RWPE1 (cell line): Measurements from ENCODE around the gene PKIB.

Source experiments
- CTCF ChIA-PET: fragments of 350-600 bp; sonication (Branson Sonifier 250); formaldehyde crosslinking; extraction: SDS; loops from one replicate; lab custom pipeline; 2021; lab: Yijun Ruan, JAX
- POLR2A ChIA-PET: fragments of 400-600 bp; formaldehyde crosslinking; extraction: SDS; loops from one replicate; lab custom pipeline; 2020; ENCODE audit warnings: antibody characterized with exemption; ENCODE audit not compliant: low non-redundant PET; lab: Yijun Ruan, JAX
- DNase-seq: peaks from one replicate; pipeline ENCODE4 v3.0.0; 2012; ENCODE audit warnings: low spot score
- H3K27ac ChIP-seq: fragments of 450-650 bp; 2 replicates; pipeline ENCODE4 v1.5.1; 2017
- TF ChIP-seq, protein P1 (sequence below): fragments of 450-650 bp; conservative IDR thresholded peaks from 2 replicates; pipeline ENCODE4 v1.5.1; 2017; ENCODE audit warnings: low read depth, mild to moderate bottlenecking

Gene PKIB

DNA sequence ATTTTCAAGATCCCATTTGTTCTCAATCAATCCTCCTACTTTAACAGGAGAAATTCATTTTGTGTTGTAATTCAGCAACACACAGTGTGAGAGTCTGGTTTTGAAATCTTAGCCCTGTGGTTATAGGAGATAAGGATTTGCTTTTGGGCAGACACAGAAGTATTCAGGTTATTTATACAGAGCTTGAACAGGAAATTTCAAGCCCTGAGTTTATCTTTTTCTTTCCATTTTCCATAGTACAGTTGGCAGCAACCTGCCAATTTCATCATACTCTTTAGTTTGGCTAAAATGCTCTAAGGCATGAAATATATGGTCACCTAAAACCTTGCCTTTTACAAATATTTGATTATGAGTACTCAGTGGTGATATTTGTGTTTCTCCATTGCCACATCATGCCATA is 41.4 kb downstream of the PKIB start:
- CTCF ChIA-PET = interaction anchor here (0.6 kb wide), 1 partner anchor 517 kb away, joined by 3 read pairs; no protein-coding TSS in a partner anchor
- TF ChIP-seq, protein P1, sequence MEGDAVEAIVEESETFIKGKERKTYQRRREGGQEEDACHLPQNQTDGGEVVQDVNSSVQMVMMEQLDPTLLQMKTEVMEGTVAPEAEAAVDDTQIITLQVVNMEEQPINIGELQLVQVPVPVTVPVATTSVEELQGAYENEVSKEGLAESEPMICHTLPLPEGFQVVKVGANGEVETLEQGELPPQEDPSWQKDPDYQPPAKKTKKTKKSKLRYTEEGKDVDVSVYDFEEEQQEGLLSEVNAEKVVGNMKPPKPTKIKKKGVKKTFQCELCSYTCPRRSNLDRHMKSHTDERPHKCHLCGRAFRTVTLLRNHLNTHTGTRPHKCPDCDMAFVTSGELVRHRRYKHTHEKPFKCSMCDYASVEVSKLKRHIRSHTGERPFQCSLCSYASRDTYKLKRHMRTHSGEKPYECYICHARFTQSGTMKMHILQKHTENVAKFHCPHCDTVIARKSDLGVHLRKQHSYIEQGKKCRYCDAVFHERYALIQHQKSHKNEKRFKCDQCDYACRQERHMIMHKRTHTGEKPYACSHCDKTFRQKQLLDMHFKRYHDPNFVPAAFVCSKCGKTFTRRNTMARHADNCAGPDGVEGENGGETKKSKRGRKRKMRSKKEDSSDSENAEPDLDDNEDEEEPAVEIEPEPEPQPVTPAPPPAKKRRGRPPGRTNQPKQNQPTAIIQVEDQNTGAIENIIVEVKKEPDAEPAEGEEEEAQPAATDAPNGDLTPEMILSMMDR = no peak
- no peak overlapping the region for H3K27ac ChIP-seq
- DNase-seq = no peak
- POLR2A ChIA-PET = no interaction called here

DNA sequence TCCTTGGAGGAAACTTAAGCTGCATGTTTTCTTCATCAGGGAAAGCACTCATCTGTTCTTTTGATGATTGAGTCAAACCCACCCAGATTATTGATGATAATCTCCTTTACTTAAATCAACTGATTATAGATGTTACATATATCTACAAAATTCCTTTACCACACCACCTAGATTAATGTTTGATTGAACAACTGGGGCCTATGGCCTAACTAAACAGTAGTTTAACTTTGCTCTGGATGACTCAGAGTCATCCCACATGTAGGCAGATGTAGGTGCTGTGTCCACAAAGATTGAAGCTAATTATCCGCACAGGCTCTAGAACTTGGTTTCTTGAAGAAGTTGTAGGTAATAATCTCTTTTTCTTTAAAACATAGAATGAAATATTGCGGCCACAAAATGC is 42.2 kb downstream of the PKIB start:
- no peak overlapping the region for H3K27ac ChIP-seq
- no peak for DNase-seq
- POLR2A ChIA-PET = no interaction called here
- CTCF ChIA-PET = interaction anchor here (0.6 kb wide), 1 partner anchor 516 kb away, joined by 3 read pairs; no protein-coding TSS in a partner anchor
- TF ChIP-seq, protein P1 = no peak

DNA sequence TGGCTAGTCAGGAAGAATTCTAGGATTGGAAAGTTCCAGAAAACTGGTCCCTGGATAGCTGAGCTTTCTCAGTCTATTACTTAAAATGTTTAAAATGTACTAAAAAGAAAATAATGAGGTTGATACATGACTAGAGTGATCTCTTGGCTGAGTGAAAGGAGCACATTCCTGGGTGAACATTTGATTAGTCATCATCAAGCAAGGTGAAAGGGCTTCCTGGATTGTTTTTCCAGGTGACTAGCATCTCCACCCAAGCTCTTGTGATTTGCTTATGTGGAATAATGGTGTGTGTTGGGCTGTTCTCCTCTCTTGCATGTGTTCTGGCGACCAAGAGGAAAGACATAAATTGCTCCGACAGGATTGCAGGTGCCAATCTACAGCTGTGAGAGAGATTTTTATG is 42.9 kb downstream of the PKIB start:
- DNase-seq = peak; percentile 63
- TF ChIP-seq, protein P1 = no peak
- no peak overlapping the region for H3K27ac ChIP-seq
- POLR2A ChIA-PET = no interaction called here
- CTCF ChIA-PET = interaction anchor here (0.6 kb wide), 1 partner anchor 25 kb away, joined by 3 read pairs; no protein-coding TSS in a partner anchor

DNA sequence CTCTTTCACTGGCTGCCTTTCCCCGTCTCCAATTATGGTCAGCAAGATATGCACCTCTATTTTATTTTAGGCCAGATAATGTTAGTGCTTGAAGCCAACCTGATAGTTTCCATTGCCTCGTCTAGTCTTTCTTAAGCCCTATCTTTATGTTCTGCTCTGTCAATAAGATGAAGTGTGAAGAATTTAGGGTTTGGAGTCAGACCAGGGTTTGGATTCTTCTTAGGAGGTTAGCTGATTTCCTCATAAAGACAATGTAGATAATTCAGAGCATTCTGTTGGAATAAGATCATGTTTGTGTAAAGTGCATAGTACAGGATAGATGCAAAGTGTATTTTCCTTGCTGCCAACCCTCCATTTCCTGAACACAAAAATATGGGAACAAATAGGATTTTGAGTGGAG is 43.8 kb downstream of the PKIB start:
- H3K27ac ChIP-seq = no peak overlapping the region
- POLR2A ChIA-PET = no interaction called here
- TF ChIP-seq, protein P1 = no peak
- CTCF ChIA-PET = no interaction called here
- no peak for DNase-seq

DNA sequence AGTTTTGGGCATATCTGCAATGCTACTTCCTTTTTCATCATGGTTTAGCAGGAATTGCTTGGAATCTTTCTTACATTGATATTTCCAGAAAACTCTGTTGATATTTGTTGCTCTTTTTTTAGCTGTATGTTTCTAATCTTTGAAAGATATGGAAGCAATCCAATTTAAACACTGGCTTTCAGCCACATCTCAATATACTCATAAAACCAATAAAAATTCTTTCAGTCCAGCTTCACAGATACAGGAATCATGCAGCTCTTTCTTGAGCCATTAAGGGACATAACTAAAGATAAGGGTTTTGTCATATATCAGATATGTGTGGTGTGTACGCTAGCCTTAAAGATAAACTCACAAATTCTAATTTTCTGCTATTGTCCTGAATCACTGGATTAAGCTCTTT is 47.4 kb downstream of the PKIB start:
- ChIA-PET CTCF (interaction anchor here (1.0 kb wide), 1 partner anchor 12 kb away, joined by 4 read pairs; no protein-coding TSS in a partner anchor), POLR2A (no interaction called here)
- TF ChIP-seq, protein P1 = no peak
- no peak overlapping the region for H3K27ac ChIP-seq
- DNase-seq = no peak

DNA sequence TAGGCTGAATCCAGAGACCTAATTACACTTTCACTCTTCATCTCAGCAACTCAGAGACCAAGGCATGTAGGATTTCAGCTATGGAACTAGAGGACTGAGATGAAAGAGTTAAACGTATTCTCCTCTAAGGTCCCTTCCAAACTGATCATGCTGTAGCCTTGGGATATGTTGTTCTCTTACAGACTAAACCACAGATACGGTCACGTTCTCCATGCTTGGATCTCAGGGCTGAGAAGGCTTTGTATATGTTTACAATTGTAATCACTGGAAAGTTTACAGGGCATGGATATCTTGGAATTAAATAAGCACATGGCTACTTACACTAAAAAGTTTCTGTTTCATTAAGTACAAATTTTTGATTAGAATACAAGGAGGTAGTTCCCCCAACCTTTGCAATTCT is 50.1 kb downstream of the PKIB start:
- no peak for DNase-seq
- ChIA-PET CTCF (no interaction called here), POLR2A (no interaction called here)
- H3K27ac ChIP-seq = no peak overlapping the region
- TF ChIP-seq, protein P1 = no peak
